KMS-11 (cell line): ENCODE results near the gene IL1RAPL1.

Experiments used
- H2AFZ ChIP-seq: fragments of 200-600 bp; sonication (generic); 2 replicates; pipeline ENCODE4 v1.6.1; 2016; ENCODE audit warnings: antibody characterized with exemption, mixed run types, low read depth
- H3K27ac ChIP-seq: fragments of 200-600 bp; sonication (generic); 2 replicates; pipeline ENCODE4 v1.6.1; 2016; ENCODE audit warnings: mild to moderate bottlenecking, mixed run types
- H3K27me3 ChIP-seq: fragments of 200-600 bp; sonication (generic); 2 replicates; pipeline ENCODE4 v1.6.1; 2017; ENCODE audit warnings: mild to moderate bottlenecking, low read depth, mixed run types, moderate library complexity; ENCODE audit not compliant: insufficient read depth
- H3K36me3 ChIP-seq: fragments of 200-600 bp; sonication (generic); 2 replicates; pipeline ENCODE4 v1.6.1; 2017; ENCODE audit warnings: mild to moderate bottlenecking, mixed run types; ENCODE audit not compliant: insufficient read depth
- H3K4me1 ChIP-seq: fragments of 200-600 bp; sonication (generic); 2 replicates; pipeline ENCODE4 v1.6.1; 2016; ENCODE audit warnings: mild to moderate bottlenecking, low read depth, mixed run types; ENCODE audit not compliant: poor library complexity, severe bottlenecking
- H3K4me2 ChIP-seq: fragments of 200-600 bp; sonication (generic); 2 replicates; pipeline ENCODE4 v1.7.0; 2016; ENCODE audit warnings: mild to moderate bottlenecking, mixed run types
- H3K4me3 ChIP-seq: fragments of 200-600 bp; sonication (generic); IDR thresholded peaks from 2 replicates; pipeline ENCODE4 v1.6.1; 2017; ENCODE audit warnings: low read depth, low read length, mixed read lengths; ENCODE audit not compliant: insufficient read depth
- H3K79me2 ChIP-seq: fragments of 200-600 bp; sonication (generic); 2 replicates; pipeline ENCODE4 v1.6.1; 2016; ENCODE audit warnings: low read depth, mixed run types; ENCODE audit not compliant: insufficient read depth
- H3K9ac ChIP-seq: fragments of 200-600 bp; sonication (generic); 2 replicates; pipeline ENCODE4 v1.6.1; 2016; ENCODE audit warnings: mild to moderate bottlenecking, mixed run types
- H4K20me1 ChIP-seq: fragments of 200-600 bp; sonication (generic); 2 replicates; pipeline ENCODE4 v1.6.1; 2016; ENCODE audit warnings: mild to moderate bottlenecking, mixed run types; ENCODE audit not compliant: insufficient read depth
- TF ChIP-seq, protein P1 (sequence below): fragments of 200-600 bp; sonication (generic); conservative IDR thresholded peaks from 2 replicates; pipeline ENCODE4 v1.6.1; 2017; ENCODE audit warnings: low read depth, mild to moderate bottlenecking, antibody characterized with exemption, low read length, moderate library complexity, mixed read lengths

The IL1RAPL1 gene

DNA sequence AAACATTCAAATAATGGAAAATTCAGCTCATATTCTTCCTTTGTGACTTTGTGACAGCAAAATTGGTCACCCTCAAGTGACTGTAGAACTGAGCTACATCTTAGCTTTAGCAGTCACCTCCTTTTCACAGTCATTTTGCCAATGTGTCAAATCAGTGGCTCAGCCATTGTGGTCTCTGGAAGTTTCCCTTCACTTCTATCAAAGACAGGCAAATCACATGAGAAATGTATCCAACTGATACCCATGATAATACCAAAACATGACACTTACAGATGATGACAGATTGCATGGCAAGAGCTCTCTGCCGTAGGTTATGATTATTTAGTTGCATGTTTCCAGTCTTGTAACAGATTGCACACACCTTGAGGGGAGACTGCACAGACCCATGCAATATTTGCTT lies 1078.3 kb downstream of the IL1RAPL1 start:
- no peak overlapping the region for H3K27ac ChIP-seq
- H3K4me2 ChIP-seq, result no peak overlapping the region
- no peaks in the 10 kb centered on the region for H3K27me3 ChIP-seq
- H2AFZ ChIP-seq, result no peak overlapping the region
- no peaks in the 10 kb centered on the region for H3K79me2 ChIP-seq
- H3K4me1 ChIP-seq, result peaks cover 3% of the 10 kb centered on the region
- H3K9ac ChIP-seq, result no peak overlapping the region
- no peaks in the 10 kb centered on the region for H4K20me1 ChIP-seq
- H3K36me3 ChIP-seq, result no peaks in the 10 kb centered on the region
- no peak overlapping the region for H3K4me3 ChIP-seq
- TF ChIP-seq, protein P1, sequence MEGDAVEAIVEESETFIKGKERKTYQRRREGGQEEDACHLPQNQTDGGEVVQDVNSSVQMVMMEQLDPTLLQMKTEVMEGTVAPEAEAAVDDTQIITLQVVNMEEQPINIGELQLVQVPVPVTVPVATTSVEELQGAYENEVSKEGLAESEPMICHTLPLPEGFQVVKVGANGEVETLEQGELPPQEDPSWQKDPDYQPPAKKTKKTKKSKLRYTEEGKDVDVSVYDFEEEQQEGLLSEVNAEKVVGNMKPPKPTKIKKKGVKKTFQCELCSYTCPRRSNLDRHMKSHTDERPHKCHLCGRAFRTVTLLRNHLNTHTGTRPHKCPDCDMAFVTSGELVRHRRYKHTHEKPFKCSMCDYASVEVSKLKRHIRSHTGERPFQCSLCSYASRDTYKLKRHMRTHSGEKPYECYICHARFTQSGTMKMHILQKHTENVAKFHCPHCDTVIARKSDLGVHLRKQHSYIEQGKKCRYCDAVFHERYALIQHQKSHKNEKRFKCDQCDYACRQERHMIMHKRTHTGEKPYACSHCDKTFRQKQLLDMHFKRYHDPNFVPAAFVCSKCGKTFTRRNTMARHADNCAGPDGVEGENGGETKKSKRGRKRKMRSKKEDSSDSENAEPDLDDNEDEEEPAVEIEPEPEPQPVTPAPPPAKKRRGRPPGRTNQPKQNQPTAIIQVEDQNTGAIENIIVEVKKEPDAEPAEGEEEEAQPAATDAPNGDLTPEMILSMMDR, result no peak

DNA sequence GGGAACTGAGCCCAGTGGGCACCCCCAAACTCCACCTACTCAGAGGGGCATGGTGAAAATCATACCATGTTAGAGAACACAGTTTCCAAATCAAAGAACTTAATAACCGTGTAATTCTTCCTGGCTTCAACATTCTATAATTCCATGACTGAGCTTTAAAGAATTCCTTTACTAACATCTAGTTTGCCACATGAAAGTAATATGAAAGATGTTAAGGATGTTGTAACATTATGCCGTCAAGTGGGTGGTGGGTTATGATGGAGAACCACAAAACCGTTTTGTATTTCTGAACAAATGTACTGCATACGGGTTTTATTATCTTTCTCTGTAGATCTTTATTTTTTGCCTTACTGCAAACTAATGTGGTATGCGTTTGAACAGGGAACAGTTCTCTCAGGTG lies 1079.1 kb downstream of the IL1RAPL1 start:
- TF ChIP-seq, protein P1, result no peak
- H3K27ac ChIP-seq, result no peak overlapping the region
- H3K27me3 ChIP-seq, result no peaks in the 10 kb centered on the region

DNA sequence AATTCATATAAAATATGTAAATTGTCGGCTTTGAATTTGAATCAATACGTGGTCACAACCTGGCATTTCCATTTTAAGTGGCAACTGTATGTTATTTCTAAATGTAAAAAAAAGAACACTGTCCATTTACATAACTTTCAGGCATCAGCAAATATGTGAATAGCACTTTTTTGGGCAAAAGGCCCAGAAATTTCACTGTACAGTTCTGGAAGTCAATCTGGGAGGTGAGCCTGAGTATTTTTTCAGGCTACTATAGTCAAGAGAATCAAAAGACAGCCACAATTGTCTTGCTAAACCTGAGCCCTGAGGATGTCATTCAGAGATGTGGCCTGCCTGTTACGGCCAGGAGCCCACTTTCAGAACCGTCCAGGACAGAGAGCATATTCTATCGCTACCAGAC lies 1084.2 kb downstream of the IL1RAPL1 start:
- Histone ChIP-seq H3K27ac (no peak overlapping the region), H3K4me2 (no peak overlapping the region), H3K36me3 (no peaks in the 10 kb centered on the region), H3K9ac (no peak overlapping the region), H3K27me3 (no peaks in the 10 kb centered on the region), H3K79me2 (no peaks in the 10 kb centered on the region), H3K4me1 (no peaks in the 10 kb centered on the region), H2AFZ (no peak overlapping the region), H3K4me3 (no peak overlapping the region), H4K20me1 (no peaks in the 10 kb centered on the region)
- TF ChIP-seq, protein P1, result no peak

More for the DNA sequence above, 1079.1 kb downstream of the IL1RAPL1 start:
- H3K4me3 ChIP-seq, result no peak overlapping the region
- H3K79me2 ChIP-seq, result no peaks in the 10 kb centered on the region
- no peak overlapping the region for H2AFZ ChIP-seq
- no peaks in the 10 kb centered on the region for H4K20me1 ChIP-seq
- peaks cover 3% of the 10 kb centered on the region for H3K4me1 ChIP-seq
- H3K36me3 ChIP-seq, result no peaks in the 10 kb centered on the region
- H3K4me2 ChIP-seq, result no peak overlapping the region
- H3K9ac ChIP-seq, result no peak overlapping the region

DNA sequence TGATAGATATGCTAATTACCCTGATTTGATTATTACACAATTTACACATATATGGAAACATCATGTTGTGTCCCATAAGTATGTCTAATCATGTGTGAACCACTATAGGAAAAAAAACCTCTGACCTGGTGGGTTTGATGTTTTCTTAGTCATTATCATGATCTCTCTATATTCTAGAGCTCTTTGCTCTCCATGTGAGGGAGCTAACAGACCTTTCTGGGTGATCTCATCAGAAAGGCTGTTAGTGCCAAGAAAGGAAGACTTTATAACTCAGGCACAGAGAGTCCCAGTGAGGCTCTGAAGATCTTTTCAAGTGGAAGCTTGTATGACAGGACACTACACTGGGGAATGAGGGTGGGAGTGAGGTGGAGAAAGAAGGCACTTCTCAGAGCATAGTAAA lies 1100.4 kb downstream of the IL1RAPL1 start:
- H3K4me2 ChIP-seq, result no peak overlapping the region
- no peak overlapping the region for H3K27ac ChIP-seq
- H4K20me1 ChIP-seq, result no peaks in the 10 kb centered on the region
- TF ChIP-seq, protein P1, result no peak
- no peaks in the 10 kb centered on the region for H3K36me3 ChIP-seq
- H2AFZ ChIP-seq, result no peak overlapping the region
- no peaks in the 10 kb centered on the region for H3K4me1 ChIP-seq
- H3K79me2 ChIP-seq, result no peaks in the 10 kb centered on the region
- H3K9ac ChIP-seq, result no peak overlapping the region
- no peak overlapping the region for H3K4me3 ChIP-seq
- no peaks in the 10 kb centered on the region for H3K27me3 ChIP-seq
